CD4-positive, alpha-beta T cell treated with Interleukin-2 at 100 ng/mL for 4 hours (primary cell): ENCODE data around the gene SIGLEC14.
"Not testable (repeated sequence)": the region's sequence is repeated elsewhere in the genome, so short reads cannot be mapped to it uniquely, and the experiment has no call there.

Experiments used
- DNase-seq: peaks from one replicate; pipeline ENCODE4 v3.0.0-alpha.2; 2020; ENCODE audit warnings: low spot score

Gene SIGLEC14

DNA sequence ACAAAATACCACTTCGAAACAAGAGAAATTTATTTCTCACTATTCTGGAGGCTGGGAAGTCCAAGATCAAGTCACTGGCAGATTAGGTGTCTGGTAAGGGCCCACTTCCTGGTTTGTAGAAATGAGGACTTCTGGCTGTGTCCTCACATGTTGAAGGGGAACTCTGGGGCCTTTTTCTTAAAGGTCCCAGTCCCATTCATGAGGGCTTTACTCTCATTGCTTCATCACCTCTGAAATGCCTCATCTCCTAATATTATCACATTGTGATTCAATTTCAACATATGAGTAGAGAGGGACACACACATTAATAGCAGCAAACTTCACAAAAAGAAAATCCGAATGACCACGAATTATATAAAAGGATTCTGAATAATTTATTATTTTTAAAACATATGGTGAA is 21.6 kb upstream of the SIGLEC14 start:
- DNase-seq = no peak

- DNase-seq = no peak
Observed at GRCh38 chr19:51664997-51665396, 18.4 kb upstream of the SIGLEC14 start.

DNA sequence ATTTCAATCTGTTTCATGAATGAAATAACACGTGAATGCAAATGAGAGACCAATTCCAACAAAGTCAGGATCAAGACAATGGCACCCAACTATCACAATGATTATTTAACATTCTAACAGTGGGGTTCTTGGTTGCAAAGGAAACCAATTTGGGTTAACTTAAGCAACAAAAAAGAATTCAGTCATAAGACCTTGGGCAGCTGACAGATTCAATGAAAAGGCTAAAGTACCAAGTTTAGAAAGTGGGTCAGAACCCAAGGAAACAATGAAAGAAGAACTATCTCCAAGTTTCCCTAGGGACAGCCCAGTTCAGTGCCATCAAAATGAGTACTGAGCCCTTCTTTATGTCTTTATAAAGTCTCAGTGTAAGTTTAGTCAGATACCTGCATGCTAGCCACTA is 17.5 kb upstream of the SIGLEC14 start:
- no peak for DNase-seq

GRCh38 chr19:51663650-51664049 is 17.0 kb upstream of the SIGLEC14 start:
- no peak for DNase-seq

DNA sequence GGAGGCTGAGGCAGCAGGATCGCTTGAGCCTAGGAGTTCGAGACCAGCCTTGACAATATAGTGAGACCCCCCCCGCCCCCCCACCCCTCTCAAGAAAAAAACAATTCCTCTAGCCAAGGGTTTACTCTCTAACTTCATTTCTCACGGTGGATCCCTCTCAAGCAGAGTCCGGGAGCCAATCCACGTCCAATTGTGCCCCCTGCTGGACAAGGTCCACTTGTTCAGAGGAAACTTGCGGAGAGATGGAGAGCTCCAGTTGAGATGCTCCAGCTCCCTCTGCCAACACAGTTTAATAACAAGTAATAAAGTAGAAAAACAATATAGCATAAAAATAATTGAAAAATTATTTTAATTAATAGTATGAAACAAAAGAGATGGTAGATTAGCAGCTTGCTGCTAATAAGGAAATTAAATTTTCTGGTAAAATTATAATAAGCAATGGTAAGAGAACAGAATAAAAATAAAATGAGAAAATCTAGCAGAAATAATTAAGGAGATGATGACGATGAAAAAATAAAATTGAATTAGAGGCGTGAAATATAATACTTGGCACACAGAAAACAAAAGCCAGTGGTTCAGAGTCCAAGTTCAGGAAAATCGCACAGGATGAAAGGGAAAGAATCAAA is 14.5 kb upstream of the SIGLEC14 start:
- DNase-seq = peak; percentile 50

- no peak for DNase-seq
Observed at GRCh38 chr19:51654783-51655182, 8.2 kb upstream of the SIGLEC14 start.

GRCh38 chr19:51653162-51653561 is 6.5 kb upstream of the SIGLEC14 start:
- no peak for DNase-seq

- DNase-seq = no peak
Observed at GRCh38 chr19:51652266-51652665, 5.6 kb upstream of the SIGLEC14 start.

DNA sequence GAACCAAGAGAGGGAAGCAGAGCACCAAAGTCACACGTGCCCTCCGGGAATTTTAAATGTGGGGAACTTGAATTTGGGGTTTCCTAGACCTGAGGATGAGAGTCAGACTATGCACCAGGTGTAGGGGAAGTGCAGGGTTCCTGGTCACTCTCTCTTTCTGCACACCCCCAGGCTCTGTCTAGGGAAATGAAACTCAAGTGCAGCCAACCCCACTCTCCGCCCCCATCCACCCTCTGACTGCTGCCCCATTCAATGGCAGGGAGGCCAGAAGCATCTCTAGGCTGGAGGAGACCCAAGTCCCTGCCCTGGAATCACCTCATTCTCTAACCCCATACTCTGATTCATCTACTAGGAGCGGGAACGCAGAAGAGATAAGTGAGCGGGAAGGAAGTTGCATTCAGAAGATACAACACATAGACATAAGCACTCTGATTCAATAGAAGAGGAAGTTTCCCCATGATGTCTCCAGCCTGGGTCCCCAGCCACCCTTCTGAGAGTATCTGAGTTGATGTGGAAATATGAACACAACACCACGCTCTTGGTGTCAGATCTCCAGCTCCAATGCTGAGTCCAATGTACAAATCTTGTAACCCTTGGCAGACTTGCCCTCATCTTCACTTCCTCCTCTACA is 4.7 kb upstream of the SIGLEC14 start:
- no peak for DNase-seq

DNA sequence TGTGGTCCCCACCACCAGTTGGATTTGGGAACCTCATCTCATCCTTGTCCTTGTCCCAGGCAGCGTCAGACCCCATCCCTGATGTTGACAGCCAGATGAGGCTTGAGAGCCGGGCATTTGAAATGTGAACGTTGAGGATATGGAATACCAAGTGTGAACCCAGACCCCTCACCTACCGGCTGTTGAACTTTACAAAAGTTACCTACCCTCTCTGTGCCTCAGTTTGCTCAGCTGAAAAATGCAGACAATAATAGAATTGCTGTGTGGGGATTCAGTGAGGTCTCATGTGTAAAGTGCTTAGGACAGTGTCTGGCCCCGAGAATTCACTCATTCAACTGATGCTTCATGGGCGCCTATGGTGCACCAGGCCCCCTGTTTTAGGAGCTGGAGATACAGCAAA is 693 bp upstream of the SIGLEC14 start:
- DNase-seq = no peak

DNA sequence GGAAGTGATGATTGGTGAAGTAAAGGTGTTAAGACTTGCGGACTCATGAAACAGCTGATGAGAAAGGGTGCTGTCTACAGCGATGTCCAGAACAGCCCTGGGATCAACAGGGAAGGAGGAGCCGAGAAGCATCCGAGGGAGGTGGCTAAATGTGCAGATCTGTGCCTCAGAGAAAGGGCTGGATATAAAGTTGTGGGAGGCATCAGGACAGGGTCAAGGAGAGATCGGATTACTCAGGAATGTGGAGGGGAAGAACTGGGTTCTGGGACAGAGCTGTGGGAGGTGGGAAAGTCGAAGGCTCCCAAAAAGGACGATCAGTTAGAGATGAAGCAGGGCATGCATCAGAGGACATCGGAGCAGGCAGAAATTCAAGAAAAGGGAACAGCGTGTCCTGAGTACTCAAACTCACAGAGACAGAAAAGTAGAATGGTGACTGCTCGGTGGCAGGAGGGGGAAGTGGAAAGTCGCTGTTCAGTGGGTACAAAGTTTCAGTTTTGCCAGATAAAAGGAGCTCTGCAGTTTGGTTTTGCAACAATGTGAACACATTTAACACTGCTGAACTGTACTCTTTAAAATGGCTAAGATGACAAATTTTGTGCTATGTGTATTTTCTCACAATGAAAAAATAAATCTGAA is 1.9 kb downstream of the SIGLEC14 start:
- no peak for DNase-seq

DNA sequence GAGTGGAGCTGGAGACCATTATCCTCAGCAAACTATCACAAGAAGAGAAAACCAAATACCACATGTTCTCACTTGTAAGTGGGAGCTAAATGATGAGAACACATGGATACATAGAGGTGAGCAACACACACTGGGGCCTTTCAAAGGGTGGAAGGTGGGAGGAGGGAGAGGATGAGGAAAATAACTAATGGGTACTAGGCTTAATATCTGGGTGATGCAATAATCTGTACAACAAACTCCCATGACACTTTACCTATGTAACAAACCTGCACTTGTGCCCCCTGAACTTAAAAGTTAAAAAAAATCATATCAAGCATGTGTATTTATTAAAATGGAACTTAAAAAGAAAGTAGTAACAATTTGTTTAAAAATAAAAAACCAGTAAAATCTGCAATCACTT is 5.0 kb downstream of the SIGLEC14 start:
- no peak for DNase-seq

DNA sequence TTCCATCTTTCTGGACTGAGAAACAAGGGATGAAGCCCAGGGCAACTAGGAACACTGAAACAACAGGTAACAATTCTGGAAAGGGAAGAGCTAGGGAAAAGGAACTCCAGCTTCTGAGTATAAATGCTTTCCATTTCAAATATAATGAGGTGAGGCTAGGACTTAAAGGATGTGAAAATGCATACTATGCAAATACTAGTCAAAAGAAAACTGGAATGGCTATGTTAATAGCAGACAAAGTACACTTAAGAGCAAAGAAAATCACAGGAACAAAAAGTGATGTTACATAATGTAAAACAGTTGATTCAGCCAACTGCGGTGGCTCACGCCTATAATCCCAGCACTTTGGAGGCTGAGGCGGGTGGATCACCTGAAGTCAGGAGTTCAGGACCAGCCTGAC is 6.2 kb downstream of the SIGLEC14 start:
- no peak for DNase-seq

DNA sequence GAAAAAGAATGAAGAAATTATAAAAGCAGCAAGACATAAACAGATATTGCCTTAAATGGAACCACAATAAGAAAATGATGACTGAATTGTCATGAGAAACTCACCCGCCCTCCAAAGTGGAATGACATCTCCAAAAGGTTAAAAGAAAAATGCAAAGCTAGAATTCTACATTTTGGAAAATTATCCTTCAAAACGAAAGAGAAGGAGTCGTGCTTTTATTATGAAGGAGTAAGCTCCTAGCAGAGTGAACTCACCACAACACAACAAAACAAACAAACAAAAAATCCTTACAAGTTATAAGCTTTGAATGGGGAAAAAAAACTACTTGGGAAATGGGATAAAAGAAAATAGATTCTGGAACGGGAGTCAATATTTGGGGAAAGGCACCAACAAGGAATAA is 6.7 kb downstream of the SIGLEC14 start:
- DNase-seq = no peak

DNA sequence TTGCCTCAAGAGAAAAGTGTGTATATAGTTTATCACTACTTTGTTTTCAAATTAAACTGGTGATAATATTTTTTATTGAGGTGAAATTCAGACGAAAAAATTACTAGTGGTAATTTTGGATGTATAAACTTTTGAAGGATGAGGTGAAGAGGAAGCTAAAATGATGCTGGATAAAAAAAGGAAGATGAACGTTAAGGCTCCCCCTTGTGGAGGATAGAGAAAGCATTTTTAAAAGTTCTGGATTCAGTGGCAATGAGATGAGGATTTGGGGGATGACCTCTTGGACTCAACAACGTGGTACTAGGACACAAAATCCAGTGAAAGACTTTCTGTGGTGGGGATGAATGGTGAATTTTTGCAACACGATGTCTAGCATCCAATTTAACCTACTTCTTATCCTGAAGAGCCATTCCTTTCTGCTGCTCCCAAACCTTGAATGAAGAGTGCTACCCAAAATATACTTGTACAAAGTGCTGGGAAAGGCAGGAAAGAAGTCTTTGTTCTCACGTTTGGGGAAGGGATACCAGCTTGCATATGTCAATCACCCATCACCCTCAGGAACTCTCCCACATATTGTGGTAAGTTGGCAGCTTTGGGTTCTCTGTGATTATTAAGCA is 9.2 kb downstream of the SIGLEC14 start:
- no peak for DNase-seq

DNA sequence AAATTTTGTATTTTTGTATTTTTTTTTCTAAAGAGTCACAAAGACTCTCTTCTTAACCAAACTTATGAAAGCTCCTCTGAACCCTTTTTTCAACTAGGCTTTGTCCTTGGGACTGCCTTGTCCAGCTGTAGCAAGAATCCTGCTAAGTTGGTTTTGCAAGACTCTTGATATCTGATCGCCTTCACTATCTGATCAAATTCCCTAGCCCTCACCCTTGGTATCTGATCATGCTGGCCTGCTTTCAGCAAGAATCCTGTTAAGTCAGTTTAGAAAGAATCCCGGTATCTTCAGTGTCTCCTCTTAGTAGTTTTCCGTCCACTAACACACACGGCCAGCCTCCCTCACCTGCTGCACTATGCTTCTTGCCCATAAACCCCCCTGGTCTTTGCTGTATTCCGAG is 14.5 kb downstream of the SIGLEC14 start:
- no peak for DNase-seq

- not testable (repeated sequence) for DNase-seq
Observed at GRCh38 chr19:51630315-51630714, 16.3 kb downstream of the SIGLEC14 start, which contains the start of gene SIGLEC5. SIGLEC5 (minus strand) TSS chr19:51630401; CDS start chr19:51630335, 66 bp downstream.

DNA sequence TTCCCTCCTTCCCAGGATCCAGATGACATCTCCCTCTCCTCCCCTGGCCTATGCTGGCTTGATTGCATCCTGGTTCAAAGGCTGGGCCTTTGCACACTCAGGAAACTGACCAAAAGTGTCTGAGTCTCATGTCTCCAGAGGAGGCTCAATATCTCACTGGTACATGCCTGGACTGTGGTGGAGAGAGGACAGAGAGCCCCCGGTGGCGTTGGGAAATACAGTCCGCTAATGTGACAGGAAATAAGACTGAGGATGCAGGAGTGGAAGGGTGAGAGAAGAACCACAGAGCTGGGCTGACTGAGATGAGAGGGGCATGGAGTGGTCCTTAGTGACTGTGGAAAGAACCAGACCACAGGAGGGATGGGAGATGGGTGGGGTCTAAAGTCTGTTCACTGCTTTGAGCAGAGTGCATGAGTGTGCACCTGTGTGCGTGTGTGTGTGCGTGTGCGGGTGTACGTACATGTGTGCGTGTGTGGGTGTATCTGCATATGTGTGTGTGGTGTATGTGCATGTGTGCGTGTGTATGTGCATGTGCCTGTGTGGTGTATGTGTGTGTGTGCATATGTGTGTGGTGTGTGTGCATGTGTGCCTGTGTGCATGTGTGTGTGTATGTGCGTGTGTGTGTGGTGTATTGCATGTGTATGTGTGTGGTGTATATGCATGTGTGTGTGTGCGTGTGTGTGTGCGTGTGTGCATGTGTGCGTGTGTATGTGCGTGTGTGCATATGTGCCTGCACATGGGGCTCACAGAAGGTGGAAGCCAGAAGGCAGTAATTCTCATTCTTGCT is 18.3 kb downstream of the SIGLEC14 start:
- no peak for DNase-seq

DNA sequence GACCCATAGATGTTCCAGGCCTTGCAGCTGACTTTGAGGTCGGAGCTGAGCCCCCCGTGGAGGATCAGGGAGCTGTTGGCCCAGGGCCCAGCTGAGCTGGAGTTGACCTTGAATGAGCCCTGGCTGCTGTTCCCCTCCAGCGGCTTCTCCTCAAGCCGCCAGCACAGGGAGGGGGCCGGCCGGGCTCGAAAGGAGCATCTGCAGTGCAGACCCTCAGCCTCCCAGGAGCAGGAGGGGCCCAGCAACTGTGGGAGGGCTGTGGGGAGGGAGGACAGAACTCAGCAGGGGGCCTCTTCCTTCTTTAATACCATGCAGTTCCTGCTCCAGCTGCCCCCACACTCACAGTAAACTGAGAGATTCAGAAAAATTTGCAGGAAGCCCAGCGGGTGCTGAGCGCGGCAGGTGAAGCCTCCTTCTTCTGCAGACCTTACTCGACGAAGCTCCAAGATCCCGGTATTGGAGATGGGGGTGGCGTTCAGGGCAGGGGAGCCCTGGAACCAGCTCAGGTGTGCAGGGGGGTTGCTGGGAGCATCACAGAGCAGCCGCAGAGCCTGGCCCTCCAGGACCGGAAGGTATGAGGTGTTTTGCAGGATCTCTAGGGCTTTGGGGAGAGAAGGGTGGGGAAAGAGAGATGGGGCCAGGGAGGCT is 19.0 kb downstream of the SIGLEC14 start:
- DNase-seq = no peak

- DNase-seq = no peak
Observed at GRCh38 chr19:51626675-51627074, 19.9 kb downstream of the SIGLEC14 start.

- peak; percentile 3 for DNase-seq
Observed at GRCh38 chr19:51621178-51621577, 25.4 kb downstream of the SIGLEC14 start.

GRCh38 chr19:51615991-51616390 is 30.6 kb downstream of the SIGLEC14 start:
- DNase-seq = no peak
